DMS79 (cell line): ENCODE data around the gene PHGDH.
"Not testable (repeated sequence)": the region's sequence is repeated elsewhere in the genome, so short reads cannot be mapped to it uniquely, and the experiment has no call there.

Experiments
- DNase-seq: peaks from one replicate; lab custom pipeline; 2025; lab: John Stamatoyannopoulos, UW

The PHGDH gene

GRCh38 chr1:119697598-119697997 is 14.1 kb upstream of the PHGDH start:
- DNase-seq: no peak

GRCh38 chr1:119700326-119700725 is 11.4 kb upstream of the PHGDH start:
- DNase-seq: no peak

GRCh38 chr1:119701659-119702058 is 10.1 kb upstream of the PHGDH start:
- DNase-seq: no peak

- no peak for DNase-seq
These were observed 9.3 kb upstream of the PHGDH start for GRCh38 chr1:119702384-119702783.

GRCh38 chr1:119703666-119704450 is 7.9 kb upstream of the PHGDH start:
- DNase-seq: no peak

GRCh38 chr1:119706599-119706998 is 5.1 kb upstream of the PHGDH start:
- DNase-seq: not testable (repeated sequence)

GRCh38 chr1:119711356-119711803 is 354 bp upstream of the PHGDH start:
- DNase-seq: not testable (repeated sequence)

- peak; percentile 73 for DNase-seq
These were observed 756 bp downstream of the PHGDH start for GRCh38 chr1:119712342-119713038.

- DNase-seq: peak; percentile 38
These were observed 1.5 kb downstream of the PHGDH start for GRCh38 chr1:119713039-119713748.

GRCh38 chr1:119713749-119714456 is 2.2 kb downstream of the PHGDH start:
- peak; percentile 38 for DNase-seq

GRCh38 chr1:119714583-119714982 is 2.8 kb downstream of the PHGDH start:
- no peak for DNase-seq

- no peak for DNase-seq
These were observed 3.8 kb downstream of the PHGDH start for GRCh38 chr1:119715542-119715941.

GRCh38 chr1:119718409-119718808 is 6.7 kb downstream of the PHGDH start:
- no peak for DNase-seq

GRCh38 chr1:119718972-119719371 is 7.2 kb downstream of the PHGDH start:
- DNase-seq: no peak

GRCh38 chr1:119720866-119721440 is 9.2 kb downstream of the PHGDH start:
- no peak for DNase-seq

- DNase-seq: no peak
These were observed 10.2 kb downstream of the PHGDH start for GRCh38 chr1:119721896-119722295.

GRCh38 chr1:119724611-119725218 is 13.0 kb downstream of the PHGDH start:
- DNase-seq: no peak

GRCh38 chr1:119725626-119726025 is 13.9 kb downstream of the PHGDH start:
- no peak for DNase-seq

GRCh38 chr1:119727991-119728390 is 16.3 kb downstream of the PHGDH start:
- DNase-seq: no peak

- DNase-seq: no peak
These were observed 17.3 kb downstream of the PHGDH start for GRCh38 chr1:119729044-119729443.

GRCh38 chr1:119731060-119731459 is 19.3 kb downstream of the PHGDH start:
- no peak for DNase-seq
